ENCODE results near the gene ENTPD1.

Gene ENTPD1

GRCh38 chr10:95832216-95833041 lies 76.5 kb downstream of the ENTPD1 start:
- no peak for TF ChIP-seq YY2 (tag by site-specific recombination; IDR thresholded peaks at IDR 0.05)
- no peak overlapping the region for H3K4me3 ChIP-seq (ENCODE audit: low read depth, low read length)
- no peaks in the 10 kb centered on the region for H3K36me3 ChIP-seq (ENCODE audit: control insufficient read depth in 2 of 2, insufficient read depth in 1 of 2, low read length in 2 of 2)
- CTCF ChIA-PET: interaction anchor here (0.7 to 1.5 kb wide), 3 partner anchors 9 to 139 kb away, joined by 3 to 6 read pairs (median 4); partner anchors contain the start of gene TCTN3
- POLR2A ChIA-PET: no interaction called here
- no peaks in the 10 kb centered on the region for H3K4me1 ChIP-seq (ENCODE audit: control insufficient read depth, insufficient read depth, low read length)
- H3K9me3 ChIP-seq (ENCODE audit: control insufficient read depth, insufficient read depth, low read depth, low read length): no peaks in the 10 kb centered on the region
- no peak overlapping the region for H3K27ac ChIP-seq (ENCODE audit: extremely low read depth, low read depth, low read length)

GRCh38 chr10:95833042-95833610 lies 77.2 kb downstream of the ENTPD1 start:
- no peaks in the 10 kb centered on the region for H3K36me3 ChIP-seq (ENCODE audit: control insufficient read depth in 2 of 2, insufficient read depth in 1 of 2, low read length in 2 of 2)
- ChIA-PET CTCF (interaction anchor here (0.8 to 1.5 kb wide), 2 partner anchors 8 to 139 kb away, joined by 3 to 6 read pairs; partner anchors contain the start of gene TCTN3), POLR2A (no interaction called here)
- no peak for TF ChIP-seq PATZ1 (tag by site-specific recombination; IDR thresholded peaks at IDR 0.05)
- no peak for TF ChIP-seq IKZF3 (tag by site-specific recombination; IDR thresholded peaks at IDR 0.05)
- TF ChIP-seq ZNF600 (tag by site-specific recombination; IDR thresholded peaks at IDR 0.05): no peak
- TF ChIP-seq ZNF76 (tag by site-specific recombination; IDR thresholded peaks at IDR 0.05; ENCODE audit: borderline replicate concordance, low read depth): no peak
- no peak for TF ChIP-seq ZNF202 (tag by site-specific recombination; IDR thresholded peaks at IDR 0.05; ENCODE audit: borderline replicate concordance)
- no peak for TF ChIP-seq ZXDB (tag by site-specific recombination; IDR thresholded peaks at IDR 0.05)
- TF ChIP-seq PRDM4 (tag by site-specific recombination; IDR thresholded peaks at IDR 0.05): no peak
- TF ChIP-seq ZNF354C (tag by site-specific recombination; IDR thresholded peaks at IDR 0.05; ENCODE audit: borderline replicate concordance, low read depth): no peak
- TF ChIP-seq, protein P1, sequence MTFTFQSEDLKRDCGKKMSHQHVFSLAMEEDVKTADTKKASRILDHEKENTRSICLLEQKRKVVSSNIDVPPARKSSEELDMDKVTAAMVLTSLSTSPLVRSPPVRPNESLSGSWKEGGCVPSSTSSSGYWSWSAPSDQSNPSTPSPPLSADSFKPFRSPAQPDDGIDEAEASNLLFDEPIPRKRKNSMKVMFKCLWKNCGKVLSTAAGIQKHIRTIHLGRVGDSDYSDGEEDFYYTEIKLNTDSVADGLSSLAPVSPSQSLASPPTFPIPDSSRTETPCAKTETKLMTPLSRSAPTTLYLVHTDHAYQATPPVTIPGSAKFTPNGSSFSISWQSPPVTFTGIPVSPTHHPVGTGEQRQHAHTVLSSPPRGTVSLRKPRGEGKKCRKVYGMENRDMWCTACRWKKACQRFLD (tag by site-specific recombination; IDR thresholded peaks at IDR 0.05): no peak
- no peak for TF ChIP-seq ZSCAN16 (tag by site-specific recombination; IDR thresholded peaks at IDR 0.05)
- H3K27ac ChIP-seq (ENCODE audit: extremely low read depth, low read depth, low read length): no peak overlapping the region
- no peaks in the 10 kb centered on the region for H3K4me1 ChIP-seq (ENCODE audit: control insufficient read depth, insufficient read depth, low read length)
- no peaks in the 10 kb centered on the region for H3K9me3 ChIP-seq (ENCODE audit: control insufficient read depth, insufficient read depth, low read depth, low read length)
- no peak overlapping the region for H3K4me3 ChIP-seq (ENCODE audit: low read depth, low read length)

DNA sequence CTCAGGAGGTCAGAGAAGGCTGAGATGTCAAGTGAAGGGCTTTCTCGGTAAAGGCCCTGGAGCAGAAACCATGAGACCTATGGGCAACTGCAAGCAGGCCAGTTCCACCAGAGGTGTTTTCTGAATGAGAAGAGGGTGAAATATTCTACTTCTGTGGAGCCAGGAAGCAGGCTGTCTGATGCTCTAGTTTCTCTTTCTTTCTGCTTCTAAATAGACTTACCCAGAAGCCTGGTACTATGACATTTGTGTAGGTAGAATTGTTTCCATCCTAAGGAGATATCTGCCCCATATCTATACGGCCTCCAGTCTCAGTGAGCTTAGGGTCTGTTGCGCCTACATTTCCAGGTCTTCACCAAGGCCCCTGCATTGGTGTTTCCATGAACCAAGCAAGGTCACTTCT lies 78.4 kb downstream of the ENTPD1 start:
- Histone ChIP-seq H3K36me3 (ENCODE audit: control insufficient read depth in 2 of 2, insufficient read depth in 1 of 2, low read length in 2 of 2) (no peaks in the 10 kb centered on the region), H3K4me3 (ENCODE audit: low read depth, low read length) (no peak overlapping the region), H3K9me3 (ENCODE audit: control insufficient read depth, insufficient read depth, low read depth, low read length) (no peaks in the 10 kb centered on the region), H3K4me1 (ENCODE audit: control insufficient read depth, insufficient read depth, low read length) (no peaks in the 10 kb centered on the region), H3K27ac (ENCODE audit: extremely low read depth, low read depth, low read length) (no peak overlapping the region)
- TF ChIP-seq, protein P1 (tag by site-specific recombination; IDR thresholded peaks at IDR 0.05): no peak
- TF ChIP-seq ZNF791 (tag by site-specific recombination; IDR thresholded peaks at IDR 0.05) (no peak), ZNF621 (tag by site-specific recombination; IDR thresholded peaks at IDR 0.05) (no peak), ZIC2 (tag by site-specific recombination; IDR thresholded peaks at IDR 0.05) (no peak), ZNF169 (tag by site-specific recombination; IDR thresholded peaks at IDR 0.05) (no peak), ZNF768 (tag by site-specific recombination; IDR thresholded peaks at IDR 0.05) (no peak), ZNF701 (tag by site-specific recombination; IDR thresholded peaks at IDR 0.05) (no peak), ZFHX2 (tag by site-specific recombination; conservative IDR thresholded peaks at IDR 0.05) (no peak), ZNF138 (tag by site-specific recombination; IDR thresholded peaks at IDR 0.05; ENCODE audit: borderline replicate concordance) (no peak), ZNF473 (tag by site-specific recombination; IDR thresholded peaks at IDR 0.05) (no peak), ZNF629 (tag by site-specific recombination; IDR thresholded peaks at IDR 0.05) (no peak)
- TF ChIP-seq, protein P2, sequence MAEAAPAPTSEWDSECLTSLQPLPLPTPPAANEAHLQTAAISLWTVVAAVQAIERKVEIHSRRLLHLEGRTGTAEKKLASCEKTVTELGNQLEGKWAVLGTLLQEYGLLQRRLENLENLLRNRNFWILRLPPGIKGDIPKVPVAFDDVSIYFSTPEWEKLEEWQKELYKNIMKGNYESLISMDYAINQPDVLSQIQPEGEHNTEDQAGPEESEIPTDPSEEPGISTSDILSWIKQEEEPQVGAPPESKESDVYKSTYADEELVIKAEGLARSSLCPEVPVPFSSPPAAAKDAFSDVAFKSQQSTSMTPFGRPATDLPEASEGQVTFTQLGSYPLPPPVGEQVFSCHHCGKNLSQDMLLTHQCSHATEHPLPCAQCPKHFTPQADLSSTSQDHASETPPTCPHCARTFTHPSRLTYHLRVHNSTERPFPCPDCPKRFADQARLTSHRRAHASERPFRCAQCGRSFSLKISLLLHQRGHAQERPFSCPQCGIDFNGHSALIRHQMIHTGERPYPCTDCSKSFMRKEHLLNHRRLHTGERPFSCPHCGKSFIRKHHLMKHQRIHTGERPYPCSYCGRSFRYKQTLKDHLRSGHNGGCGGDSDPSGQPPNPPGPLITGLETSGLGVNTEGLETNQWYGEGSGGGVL (tag by site-specific recombination; IDR thresholded peaks at IDR 0.05): no peak
- ChIA-PET POLR2A (no interaction called here), CTCF (no interaction called here)

Measured in HEK293 (cell line).